Adrenal gland (tissue), 19 donors: ENCODE data around the gene AQP3. TPM values are rescaled to one million over a fixed set of nuclear protein-coding genes. Genes with fewer than 3 reads are reported as not detected.
A peak's percentile ranks its signal among the peaks of the same experiment; 100 is the strongest.
"Not testable (repeated sequence)": the region's sequence is repeated elsewhere in the genome, so short reads cannot be mapped to it uniquely, and the experiment has no call there.

Source experiments
- DNase-seq, 7 donors: peaks; one replicate each; pipeline ENCODE4 v3.0.0-alpha.2; 2019 to 2020
- H3K27ac ChIP-seq, 5 donors: fragments of 200-600 bp; sonication (generic) in 4 of 5; 1 replicate in 3 of 5; 2 replicates in 2 of 5; pipeline versions ENCODE4 v1.5.1 to v1.8.0; 2016 to 2020; ENCODE audit warnings: mild to moderate bottlenecking in 1 of 5
- H3K27me3 ChIP-seq: fragments of 200-600 bp; 2 replicates; pipeline ENCODE4 v1.8.0; 2021
- H3K36me3 ChIP-seq, 2 donors: fragments of 200-600 bp; replicated peaks in 1 of 2; 1 replicate in 1 of 2; 2 replicates in 1 of 2; pipeline versions ENCODE4 v1.5.1 to v1.8.0; 2018 to 2022
- H3K4me1 ChIP-seq, 2 donors: fragments of 200-600 bp; replicated peaks in 1 of 2; 1 replicate in 1 of 2; 2 replicates in 1 of 2; pipeline versions ENCODE4 v1.5.1 to v1.8.0; 2018 to 2021
- H3K4me3 ChIP-seq, 4 donors: fragments of 200-600 bp; sonication (generic) in 3 of 4; one replicate each; pipeline ENCODE4 v1.5.1; 2016 to 2018
- H3K9me3 ChIP-seq, 3 donors: fragments of 200-600 bp; sonication (generic) in 1 of 3; replicated peaks in 1 of 3; 1 replicate in 2 of 3; 2 replicates in 1 of 3; pipeline versions ENCODE4 v1.5.1 to v1.8.0; 2016 to 2021
- CTCF ChIP-seq, 6 experiments: fragments of 450-650 bp in 4 of 6; fragments of 200-600 bp in 2 of 6; sonication (generic) in 1 of 6; IDR thresholded peaks; 1 replicate in 5 of 6; 2 replicates in 1 of 6; pipeline versions ENCODE4 v1.5.1 to v1.8.0; 2016 to 2021; ENCODE audit warnings: antibody characterized with exemption in 6 of 6, mild to moderate bottlenecking in 2 of 6, moderate library complexity in 1 of 6
- POLR2A ChIP-seq, 2 donors: fragments of 450-650 bp; IDR thresholded peaks; one replicate each; pipeline ENCODE4 v1.6.1; 2017; ENCODE audit warnings: antibody characterized with exemption in 2 of 2, mild to moderate bottlenecking in 2 of 2, moderate library complexity in 1 of 2
- WGBS, 4 donors: extraction: QIAGEN DNeasy Blood & Tissue Kit in 2 of 4; methylation state at CpG; one replicate each; pipeline versions ENCODE4 v1.1.5 to v1.1.7; 2013 to 2017; 5-methylcytosine and 5-hydroxymethylcytosine counted together
- intact Hi-C, 2 donors: fragments of 100-400 bp; cut with DNase I; formaldehyde crosslinking; loops; one replicate each; pipeline versions ENCODE4 v1.14.1 to v1.15.0; 2022 to 2023
- long read RNA-seq, 10 donors: library from polyadenylated mRNA in 3 of 10; unstranded in 2 of 10; stranded (forward) in 1 of 10; transcript quantifications; one replicate each; pipeline ENCODE4 v2.0.0 and lab custom pipeline, GENCODE V29; 2021 to 2026
- polyA plus RNA-seq, 3 donors: library from polyadenylated mRNA; stranded (reverse); fragments of 200-250 nt in 2 of 3; fragments of 350-450 nt in 1 of 3; fragmentation: Illumina TruSeq in 1 of 3; extraction: RNeasy Lipid Tissue Mini Kit (QIAGEN cat#74804) in 1 of 3; gene quantifications; one replicate each; pipeline ENCODE4 v1.2.3, GENCODE V29; 2013 to 2014
- total RNA-seq, 9 donors: library from RNA; depleted of rRNA in 4 of 9; stranded (reverse); fragments of >200 nt in 4 of 9; fragments of 120-200 nt in 1 of 9; fragmentation: NEBNext Ultra II Directional in 1 of 9; extraction: Animal tissue kit (Norgen Biotek cat#: 25700) in 1 of 9; gene quantifications; one replicate each; pipeline versions ENCODE4 v1.1.0 to v1.2.4, GENCODE V29; 2013 to 2023
- donor health status: healthy with polysubstance abuse.
- donor health status: Bipolar disorder and iron deficiency.
- donor health status: DM: yes; HTN: yes; CAD: no.
- donor health status: DM: no; HTN: no; CAD: no.
- donor health status: DM: no; HTN: no; CAD: no.
- donor health status: DM: yes; HTN: yes; CAD: no.

Gene AQP3
- total RNA-seq (10 to 100 TPM in 3 of 9 donors, 1 to 10 TPM in 6; 1.2 to 17.9 (median 2.7) TPM), polyA plus RNA-seq (1 to 10 TPM in 1 of 3 donors, under 1 TPM in 2; 0.88 to 2.5 (median 0.94) TPM)
- long read RNA-seq, donor 1, transcript AQP3-201 (6 exons, 1,871 nt) = major isoform, 10 of 26 reads
- long read RNA-seq, donor 1, partial matches to known transcripts = 16 of 26 reads
- long read RNA-seq, donor 1, other reads (novel, unspliced or antisense) = 0 of 26 reads
- long read RNA-seq, donor 2, transcript AQP3-201 (6 exons, 1,871 nt) = major isoform, 8 of 25 reads
- long read RNA-seq, donor 2, partial matches to known transcripts = 15 of 25 reads
- long read RNA-seq, donor 2, other reads (novel, unspliced or antisense) = 0 of 25 reads
- long read RNA-seq, donor 3, transcript AQP3-201 (6 exons, 1,871 nt) = major isoform, 11 of 11 reads
- long read RNA-seq, donor 3, partial matches to known transcripts = 0 of 11 reads
- long read RNA-seq, donor 3, other reads (novel, unspliced or antisense) = 0 of 11 reads
- long read RNA-seq, donor 4 = 0 reads
- long read RNA-seq, donor 5, transcript AQP3-201 (6 exons, 1,871 nt) = major isoform, 10 of 10 reads
- long read RNA-seq, donor 5, partial matches to known transcripts = 0 of 10 reads
- long read RNA-seq, donor 5, other reads (novel, unspliced or antisense) = 0 of 10 reads
- long read RNA-seq, donor 6, transcript AQP3-201 (6 exons, 1,871 nt) = major isoform, 5 of 5 reads
- long read RNA-seq, donor 6, partial matches to known transcripts = 0 of 5 reads
- long read RNA-seq, donor 6, other reads (novel, unspliced or antisense) = 0 of 5 reads
- long read RNA-seq, donor 7, partial matches to known transcripts = 14 of 19 reads
- long read RNA-seq, donor 7, other reads (novel, unspliced or antisense) = 0 of 19 reads
- long read RNA-seq, donor 8, transcript AQP3-201 (6 exons, 1,871 nt) = major isoform, 15 of 18 reads
- long read RNA-seq, donor 8, partial matches to known transcripts = 0 of 18 reads
- long read RNA-seq, donor 8, other reads (novel, unspliced or antisense) = 0 of 18 reads
- long read RNA-seq, donor 9, transcript AQP3-201 (6 exons, 1,871 nt) = major isoform, 5 of 5 reads
- long read RNA-seq, donor 9, partial matches to known transcripts = 0 of 5 reads
- long read RNA-seq, donor 9, other reads (novel, unspliced or antisense) = 0 of 5 reads
- long read RNA-seq, donor 10, partial matches to known transcripts = 0 of 4 reads
- long read RNA-seq, donor 10, other reads (novel, unspliced or antisense) = 0 of 4 reads

- Histone ChIP-seq H3K4me3 (peak within 1 kb of the TSS in 1 of 4 donors; percentile 59), H3K27me3 (no peaks in the 10 kb centered on the region), H3K4me1 (peaks cover 6 to 12% of the 10 kb centered on the region in 2 donors), H3K9me3 (no peaks in the 10 kb centered on the region), H3K36me3 (no peaks in the 10 kb centered on the region), H3K27ac (no peak within 1 kb of the TSS)
- DNase-seq = peak; percentile 49 to 78 (median 66)
- intact Hi-C loops = loop anchor here in 1 of 2 donors (5.0 kb wide), 1 partner anchor 40 kb away; no protein-coding TSS in a partner anchor
- WGBS, 4 donors = 2 to 9% (median 4%) methylated on average over 10 to 50 of the region's 50 CpGs
- TF ChIP-seq CTCF (IDR thresholded peaks at IDR 0.05) (peak in 4 of 6 experiments; percentile 23 to 40 (median 26)), POLR2A (IDR thresholded peaks at IDR 0.05) (no peak)
Observed at GRCh38 chr9:33446946-33447798, at the start of gene AQP3. AQP3 (minus strand) TSS chr9:33447593; CDS start chr9:33447530, 63 bp downstream.

- H3K9me3 ChIP-seq, H3K4me3 ChIP-seq, H3K27ac ChIP-seq, H3K4me1 ChIP-seq, H3K27me3 ChIP-seq, H3K36me3 ChIP-seq, DNase-seq, intact Hi-C loops: not testable (repeated sequence)
- WGBS, 4 donors = 60 to 75% (median 71%) methylated on average over 2 of the region's 2 CpGs
Observed at GRCh38 chr9:33493819-33494218, 46.4 kb upstream of the AQP3 start.

GRCh38 chr9:33489066-33489465 lies 41.7 kb upstream of the AQP3 start:
- no peak for DNase-seq
- Histone ChIP-seq H3K27ac (no peak overlapping the region), H3K4me3 (no peak overlapping the region), H3K36me3 (no peaks in the 10 kb centered on the region), H3K27me3 (no peaks in the 10 kb centered on the region), H3K9me3 (no peaks in the 10 kb centered on the region), H3K4me1 (no peaks in the 10 kb centered on the region)
- 90 to 98% (median 93%) methylated on average over 2 of the region's 2 CpGs for WGBS, 4 donors
- intact Hi-C loops = no loop called here
- no peak for TF ChIP-seq POLR2A (IDR thresholded peaks at IDR 0.05)
- TF ChIP-seq CTCF (IDR thresholded peaks at IDR 0.05) = no peak

GRCh38 chr9:33485312-33485711 lies 37.9 kb upstream of the AQP3 start:
- H3K4me3 ChIP-seq, intact Hi-C loops, H3K4me1 ChIP-seq: not testable (repeated sequence)

More at GRCh38 chr9:33485312-33485711, 37.9 kb upstream of the AQP3 start:
- not testable (repeated sequence) for H3K27me3 ChIP-seq, H3K36me3 ChIP-seq, H3K9me3 ChIP-seq, DNase-seq, H3K27ac ChIP-seq
